CD14-positive monocyte (primary cell): ENCODE measurements around the gene LGI2. TPM values are rescaled to one million over a fixed set of nuclear protein-coding genes. Genes with fewer than 3 reads are reported as not detected.

ENCODE experiments used
- DNase-seq, 3 donors: peaks; one replicate each; pipeline ENCODE4 v3.0.0-alpha.2; 2011 to 2022
- H2AFZ ChIP-seq: 2 replicates; pipeline ENCODE4 v1.6.0; 2012; ENCODE audit warnings: mild to moderate bottlenecking, low read depth, low read length, inconsistent platforms; ENCODE audit not compliant: insufficient read depth, poor library complexity, severe bottlenecking
- H3K27ac ChIP-seq, 2 donors: 1 replicate in 1 of 2; 2 replicates in 1 of 2; pipeline ENCODE4 v1.5.1; 2012 to 2013; ENCODE audit warnings: low read length in 2 of 2, control low read depth in 1 of 2, inconsistent platforms in 1 of 2, low read depth in 1 of 2, mild to moderate bottlenecking in 1 of 2
- H3K27me3 ChIP-seq, 2 donors: one replicate each; pipeline versions ENCODE4 v1.6.0 to v1.6.1; 2011 to 2013; ENCODE audit warnings: low read length in 2 of 2; ENCODE audit not compliant: control insufficient read depth in 2 of 2, insufficient read depth in 2 of 2
- H3K36me3 ChIP-seq, 2 donors: replicated peaks in 1 of 2; 1 replicate in 1 of 2; 2 replicates in 1 of 2; pipeline versions ENCODE4 v1.5.1 to v1.6.1; 2012 to 2013; ENCODE audit warnings: low read length in 2 of 2, control low read depth in 1 of 2, inconsistent platforms in 1 of 2, mild to moderate bottlenecking in 1 of 2; ENCODE audit not compliant: insufficient read depth in 2 of 2, control insufficient read depth in 1 of 2
- H3K4me1 ChIP-seq, 2 donors: 1 replicate in 1 of 2; 2 replicates in 1 of 2; pipeline versions ENCODE4 v1.5.1 to v1.6.1; 2012 to 2013; ENCODE audit warnings: low read length in 2 of 2, control low read depth in 1 of 2, inconsistent platforms in 1 of 2, mild to moderate bottlenecking in 1 of 2, moderate library complexity in 1 of 2; ENCODE audit not compliant: insufficient read depth in 2 of 2, control insufficient read depth in 1 of 2
- H3K4me2 ChIP-seq: replicated peaks from 2 replicates; pipeline ENCODE3; 2012; ENCODE audit warnings: low read length, moderate library complexity, mild to moderate bottlenecking; ENCODE audit not compliant: poor library complexity, severe bottlenecking; ENCODE audit errors: extremely low read depth
- H3K4me3 ChIP-seq, 3 experiments: fragments of 200-600 bp in 1 of 3; sonication (generic) in 1 of 3; replicated peaks in 1 of 3; 1 replicate in 2 of 3; 2 replicates in 1 of 3; pipeline ENCODE4 v1.5.1; 2011 to 2013; ENCODE audit warnings: low read length in 3 of 3, mild to moderate bottlenecking in 3 of 3, control low read depth in 2 of 3, low read depth in 2 of 3, inconsistent platforms in 1 of 3, moderate library complexity in 1 of 3
- H3K79me2 ChIP-seq: 2 replicates; pipeline ENCODE4 v1.6.0; 2012; ENCODE audit warnings: mild to moderate bottlenecking, control low read depth, inconsistent platforms, low read length, moderate library complexity; ENCODE audit not compliant: insufficient read depth
- H3K9ac ChIP-seq: 2 replicates; pipeline ENCODE4 v1.6.0; 2017; ENCODE audit warnings: low read length, mild to moderate bottlenecking; ENCODE audit not compliant: insufficient read depth, poor library complexity, severe bottlenecking
- H3K9me3 ChIP-seq, 2 donors: replicated peaks in 1 of 2; 1 replicate in 1 of 2; 2 replicates in 1 of 2; pipeline versions ENCODE4 v1.5.1 to v1.6.1; 2012 to 2013; ENCODE audit warnings: low read length in 2 of 2, control low read depth in 1 of 2; ENCODE audit not compliant: control insufficient read depth in 1 of 2, insufficient read depth in 1 of 2
- H4K20me1 ChIP-seq: 2 replicates; pipeline ENCODE4 v1.6.0; 2012; ENCODE audit warnings: mild to moderate bottlenecking, low read length, control low read depth, moderate library complexity; ENCODE audit not compliant: insufficient read depth
- H3K27ac Mint-ChIP-seq, 7 donors: one replicate each; pipeline ENCODE4 v1.8.0; 2020; ENCODE audit warnings: mild to moderate bottlenecking in 7 of 7, mixed read lengths in 7 of 7, moderate library complexity in 6 of 7, inconsistent platforms in 2 of 7
- H3K27me3 Mint-ChIP-seq, 3 donors: one replicate each; pipeline ENCODE4 v1.8.0; 2021 to 2022; ENCODE audit warnings: low read depth in 3 of 3, mild to moderate bottlenecking in 3 of 3, mixed read lengths in 3 of 3, moderate library complexity in 3 of 3, inconsistent platforms in 1 of 3
- H3K36me3 Mint-ChIP-seq, 2 donors: one replicate each; pipeline ENCODE4 v1.8.0; 2020; ENCODE audit warnings: mixed read lengths in 2 of 2, inconsistent platforms in 1 of 2, mild to moderate bottlenecking in 1 of 2
- H3K4me1 Mint-ChIP-seq: one replicate; pipeline ENCODE4 v1.8.0; 2020; ENCODE audit warnings: mild to moderate bottlenecking, mixed read lengths
- H3K4me3 Mint-ChIP-seq, 2 donors: one replicate each; pipeline ENCODE4 v1.8.0; 2020; ENCODE audit warnings: mild to moderate bottlenecking in 2 of 2, mixed read lengths in 2 of 2, moderate library complexity in 1 of 2
- H3K9me3 Mint-ChIP-seq, 7 donors: one replicate each; pipeline ENCODE4 v1.8.0; 2020 to 2022; ENCODE audit warnings: mixed read lengths in 7 of 7, mild to moderate bottlenecking in 6 of 7, moderate library complexity in 6 of 7, inconsistent platforms in 2 of 7
- WGBS: methylation state at CpG from one replicate; pipeline ENCODE4 v1.1.5; 2013; ENCODE audit warnings: missing lambda C conversion rate; ENCODE audit not compliant: insufficient coverage; 5-methylcytosine and 5-hydroxymethylcytosine counted together
- intact Hi-C, 2 donors: fragments of 100-400 bp; cut with micrococcal nuclease; formaldehyde crosslinking; loops; one replicate each; pipeline versions ENCODE4 v1.15.0 to v1.15.1; 2023
- polyA plus RNA-seq, 3 donors: library from polyadenylated mRNA; depleted of rRNA in 1 of 3; unstranded in 2 of 3; stranded (reverse) in 1 of 3; fragments of 300-500 nt in 2 of 3; fragments of >200 nt in 1 of 3; fragmentation: Illumina TruSeq in 2 of 3; gene quantifications; 1 replicate in 2 of 3; 2 replicates in 1 of 3; pipeline ENCODE4 v1.2.3, GENCODE V29; 2012 to 2021
- TF ChIP-seq, protein P1 (sequence below): fragments of 200-600 bp; IDR thresholded peaks from one replicate; pipeline ENCODE4 v1.8.0; 2022; ENCODE audit warnings: antibody characterized with exemption, mild to moderate bottlenecking

LGI2 gene
- polyA plus RNA-seq, 3 donors = 0.30 to 0.33 TPM; not detected in 1

DNA sequence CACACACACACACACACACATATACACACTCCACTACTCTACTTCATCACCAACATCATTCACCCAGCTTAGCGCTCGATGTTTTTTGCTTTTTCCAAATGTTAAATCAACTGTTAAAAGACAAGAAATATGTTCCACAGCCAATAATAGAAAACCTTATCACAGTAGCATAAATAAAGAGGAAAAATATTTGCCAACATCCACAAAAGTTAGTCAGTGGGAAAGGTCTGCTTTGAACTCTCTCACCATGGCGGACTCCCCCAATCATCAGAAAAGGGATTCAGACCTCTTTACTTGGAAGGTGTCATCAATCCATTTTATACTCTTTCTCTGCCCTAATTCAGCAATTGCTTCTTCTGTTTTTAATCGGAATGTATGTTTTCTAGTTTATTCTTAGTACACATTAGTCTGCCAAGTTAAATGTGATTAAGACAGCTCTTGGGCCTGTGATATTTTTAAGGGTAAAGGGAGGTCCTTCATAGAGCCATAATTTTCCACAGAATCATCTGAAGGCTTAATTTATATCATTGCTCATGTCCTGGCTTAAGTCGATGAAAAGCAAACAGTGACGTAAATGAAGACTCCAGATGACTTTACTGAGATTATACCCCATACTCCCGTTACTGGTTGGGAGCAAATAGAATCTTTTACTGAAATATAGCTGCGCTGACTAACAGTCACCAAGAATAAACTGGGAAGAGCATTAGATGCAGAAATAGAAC lies 29.7 kb upstream of the LGI2 start:
- DNase-seq = no peak
- Mint-ChIP-seq H3K4me1 (no peaks in the 10 kb centered on the region), H3K9me3 (peaks cover 0 to 5% (median 0%) of the 10 kb centered on the region in 7 donors), H3K27me3 (peaks cover 0 to 2% (median 1%) of the 10 kb centered on the region in 3 donors), H3K27ac (peak overlapping the region in 1 of 7 donors; percentile 3), H3K36me3 (no peaks in the 10 kb centered on the region), H3K4me3 (no peak overlapping the region)
- no peaks in the 10 kb centered on the region for H4K20me1 ChIP-seq
- no peak overlapping the region for H3K4me3 ChIP-seq
- TF ChIP-seq, protein P1, sequence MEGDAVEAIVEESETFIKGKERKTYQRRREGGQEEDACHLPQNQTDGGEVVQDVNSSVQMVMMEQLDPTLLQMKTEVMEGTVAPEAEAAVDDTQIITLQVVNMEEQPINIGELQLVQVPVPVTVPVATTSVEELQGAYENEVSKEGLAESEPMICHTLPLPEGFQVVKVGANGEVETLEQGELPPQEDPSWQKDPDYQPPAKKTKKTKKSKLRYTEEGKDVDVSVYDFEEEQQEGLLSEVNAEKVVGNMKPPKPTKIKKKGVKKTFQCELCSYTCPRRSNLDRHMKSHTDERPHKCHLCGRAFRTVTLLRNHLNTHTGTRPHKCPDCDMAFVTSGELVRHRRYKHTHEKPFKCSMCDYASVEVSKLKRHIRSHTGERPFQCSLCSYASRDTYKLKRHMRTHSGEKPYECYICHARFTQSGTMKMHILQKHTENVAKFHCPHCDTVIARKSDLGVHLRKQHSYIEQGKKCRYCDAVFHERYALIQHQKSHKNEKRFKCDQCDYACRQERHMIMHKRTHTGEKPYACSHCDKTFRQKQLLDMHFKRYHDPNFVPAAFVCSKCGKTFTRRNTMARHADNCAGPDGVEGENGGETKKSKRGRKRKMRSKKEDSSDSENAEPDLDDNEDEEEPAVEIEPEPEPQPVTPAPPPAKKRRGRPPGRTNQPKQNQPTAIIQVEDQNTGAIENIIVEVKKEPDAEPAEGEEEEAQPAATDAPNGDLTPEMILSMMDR = no peak
- H3K4me2 ChIP-seq = no peak overlapping the region
- no peaks in the 10 kb centered on the region for H3K79me2 ChIP-seq
- H3K4me1 ChIP-seq = no peaks in the 10 kb centered on the region
- intact Hi-C loops = no loop called here
- H3K9ac ChIP-seq = no peak overlapping the region
- no CpG with 5 or more reads among the region's 8 CpGs for WGBS
- no peak overlapping the region for H3K27ac ChIP-seq
- H3K9me3 ChIP-seq = no peaks in the 10 kb centered on the region
- no peaks in the 10 kb centered on the region for H3K36me3 ChIP-seq
- H2AFZ ChIP-seq = no peak overlapping the region
- no peaks in the 10 kb centered on the region for H3K27me3 ChIP-seq

- intact Hi-C loops = no loop called here
- no peaks in the 10 kb centered on the region for H3K27me3 ChIP-seq
- no peak overlapping the region for H2AFZ ChIP-seq
- no peak for DNase-seq
- no peak overlapping the region for H3K27ac Mint-ChIP-seq
- H3K36me3 Mint-ChIP-seq = no peaks in the 10 kb centered on the region
- H3K79me2 ChIP-seq = no peaks in the 10 kb centered on the region
- H3K27ac ChIP-seq = no peak overlapping the region
- H3K4me2 ChIP-seq = no peak overlapping the region
- no peaks in the 10 kb centered on the region for H3K36me3 ChIP-seq
- no CpG with 5 or more reads among the region's 2 CpGs for WGBS
- H3K4me3 ChIP-seq = no peak overlapping the region
- H3K4me3 Mint-ChIP-seq = no peak overlapping the region
- TF ChIP-seq, protein P1 = no peak
- no peaks in the 10 kb centered on the region for H3K4me1 ChIP-seq
- no peak overlapping the region for H3K9ac ChIP-seq
- no peaks in the 10 kb centered on the region for H4K20me1 ChIP-seq
- H3K9me3 Mint-ChIP-seq = peaks cover 0 to 5% (median 0%) of the 10 kb centered on the region in 7 donors
- H3K27me3 Mint-ChIP-seq = peaks cover 0 to 2% (median 1%) of the 10 kb centered on the region in 3 donors
- no peaks in the 10 kb centered on the region for H3K4me1 Mint-ChIP-seq
- H3K9me3 ChIP-seq = no peaks in the 10 kb centered on the region
Measured at GRCh38 chr4:25059791-25060190, 29.0 kb upstream of the LGI2 start.
